Measurements from ENCODE around the gene NF2.
A peak's percentile ranks its signal among the peaks of the same experiment; 100 is the strongest.
"Not testable (repeated sequence)": the region's sequence is repeated elsewhere in the genome, so short reads cannot be mapped to it uniquely, and the experiment has no call there.

Gene NF2

GRCh38 chr22:29597871-29598683 is 5.4 kb upstream of the NF2 start:
- DNase-seq = not testable (repeated sequence)

GRCh38 chr22:29598684-29599020 is 4.8 kb upstream of the NF2 start:
- no peak for DNase-seq

GRCh38 chr22:29604076-29604360 is 585 bp downstream of the NF2 start:
- DNase-seq = no peak

GRCh38 chr22:29605527-29605850 is 2.1 kb downstream of the NF2 start:
- no peak for DNase-seq

- DNase-seq = no peak
These were observed 2.9 kb downstream of the NF2 start for GRCh38 chr22:29606320-29606719.

GRCh38 chr22:29607426-29607825 is 4.0 kb downstream of the NF2 start:
- no peak for DNase-seq

GRCh38 chr22:29609139-29609538 is 5.7 kb downstream of the NF2 start:
- no peak for DNase-seq

GRCh38 chr22:29610780-29611179 is 7.3 kb downstream of the NF2 start:
- DNase-seq = no peak

GRCh38 chr22:29615705-29616327 is 12.4 kb downstream of the NF2 start:
- no peak for DNase-seq

GRCh38 chr22:29617922-29618629 is 14.6 kb downstream of the NF2 start:
- DNase-seq = no peak

- DNase-seq = no peak
These were observed 18.5 kb downstream of the NF2 start for GRCh38 chr22:29621761-29622526.

GRCh38 chr22:29623059-29623458 is 19.6 kb downstream of the NF2 start:
- DNase-seq = no peak

GRCh38 chr22:29623553-29624169 is 20.2 kb downstream of the NF2 start:
- DNase-seq = no peak

- peak; percentile 56 for DNase-seq
These were observed 21.8 kb downstream of the NF2 start for GRCh38 chr22:29625090-29625825.

- DNase-seq = no peak
These were observed 23.2 kb downstream of the NF2 start for GRCh38 chr22:29626497-29627195.

- DNase-seq = no peak
These were observed 23.7 kb downstream of the NF2 start for GRCh38 chr22:29627196-29627535.

GRCh38 chr22:29628996-29629902 is 25.8 kb downstream of the NF2 start:
- DNase-seq = no peak

- no peak for DNase-seq
These were observed 26.6 kb downstream of the NF2 start for GRCh38 chr22:29629903-29630516.

GRCh38 chr22:29630987-29631386 is 27.6 kb downstream of the NF2 start:
- no peak for DNase-seq

GRCh38 chr22:29631725-29632124 is 28.3 kb downstream of the NF2 start:
- no peak for DNase-seq
